ACC112 (cell line): ENCODE data around the gene TCHH.

Experiments used
- H2AFZ ChIP-seq: fragments of 200-600 bp; sonication (generic); one replicate; pipeline ENCODE4 v1.6.0; 2017; ENCODE audit warnings: antibody characterized with exemption, low read length; ENCODE audit not compliant: unreplicated experiment
- H3K27ac ChIP-seq: fragments of 200-600 bp; sonication (generic); 2 replicates; pipeline ENCODE4 v1.5.1; 2014; ENCODE audit warnings: low read depth, mild to moderate bottlenecking, antibody characterized with exemption, low read length, moderate library complexity
- H3K27me3 ChIP-seq: fragments of 200-600 bp; sonication (generic); 2 replicates; pipeline ENCODE4 v1.6.1; 2014; ENCODE audit warnings: mild to moderate bottlenecking, antibody characterized with exemption, low read length, moderate library complexity, mixed read lengths; ENCODE audit not compliant: insufficient read depth
- H3K36me3 ChIP-seq: fragments of 200-600 bp; sonication (generic); 2 replicates; pipeline ENCODE4 v1.6.1; 2016; ENCODE audit warnings: mild to moderate bottlenecking, antibody characterized with exemption, low read length, moderate library complexity, mixed read lengths; ENCODE audit not compliant: insufficient read depth
- H3K4me1 ChIP-seq: fragments of 200-600 bp; sonication (generic); one replicate; pipeline ENCODE4 v1.6.1; 2016; ENCODE audit warnings: low read length, mixed read lengths; ENCODE audit not compliant: insufficient read depth, unreplicated experiment, control insufficient read depth
- H3K4me3 ChIP-seq: fragments of 200-600 bp; sonication (generic); 2 replicates; pipeline ENCODE4 v1.5.1; 2014; ENCODE audit warnings: mild to moderate bottlenecking, low read depth, low read length
- H3K79me2 ChIP-seq: fragments of 200-600 bp; sonication (generic); one replicate; pipeline ENCODE4 v1.6.0; 2016; ENCODE audit warnings: low read length; ENCODE audit not compliant: control insufficient read depth, unreplicated experiment, insufficient read depth

Gene TCHH, protein sequence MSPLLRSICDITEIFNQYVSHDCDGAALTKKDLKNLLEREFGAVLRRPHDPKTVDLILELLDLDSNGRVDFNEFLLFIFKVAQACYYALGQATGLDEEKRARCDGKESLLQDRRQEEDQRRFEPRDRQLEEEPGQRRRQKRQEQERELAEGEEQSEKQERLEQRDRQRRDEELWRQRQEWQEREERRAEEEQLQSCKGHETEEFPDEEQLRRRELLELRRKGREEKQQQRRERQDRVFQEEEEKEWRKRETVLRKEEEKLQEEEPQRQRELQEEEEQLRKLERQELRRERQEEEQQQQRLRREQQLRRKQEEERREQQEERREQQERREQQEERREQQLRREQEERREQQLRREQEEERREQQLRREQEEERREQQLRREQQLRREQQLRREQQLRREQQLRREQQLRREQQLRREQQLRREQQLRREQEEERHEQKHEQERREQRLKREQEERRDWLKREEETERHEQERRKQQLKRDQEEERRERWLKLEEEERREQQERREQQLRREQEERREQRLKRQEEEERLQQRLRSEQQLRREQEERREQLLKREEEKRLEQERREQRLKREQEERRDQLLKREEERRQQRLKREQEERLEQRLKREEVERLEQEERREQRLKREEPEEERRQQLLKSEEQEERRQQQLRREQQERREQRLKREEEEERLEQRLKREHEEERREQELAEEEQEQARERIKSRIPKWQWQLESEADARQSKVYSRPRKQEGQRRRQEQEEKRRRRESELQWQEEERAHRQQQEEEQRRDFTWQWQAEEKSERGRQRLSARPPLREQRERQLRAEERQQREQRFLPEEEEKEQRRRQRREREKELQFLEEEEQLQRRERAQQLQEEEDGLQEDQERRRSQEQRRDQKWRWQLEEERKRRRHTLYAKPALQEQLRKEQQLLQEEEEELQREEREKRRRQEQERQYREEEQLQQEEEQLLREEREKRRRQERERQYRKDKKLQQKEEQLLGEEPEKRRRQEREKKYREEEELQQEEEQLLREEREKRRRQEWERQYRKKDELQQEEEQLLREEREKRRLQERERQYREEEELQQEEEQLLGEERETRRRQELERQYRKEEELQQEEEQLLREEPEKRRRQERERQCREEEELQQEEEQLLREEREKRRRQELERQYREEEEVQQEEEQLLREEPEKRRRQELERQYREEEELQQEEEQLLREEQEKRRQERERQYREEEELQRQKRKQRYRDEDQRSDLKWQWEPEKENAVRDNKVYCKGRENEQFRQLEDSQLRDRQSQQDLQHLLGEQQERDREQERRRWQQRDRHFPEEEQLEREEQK (N-terminal part only)

DNA sequence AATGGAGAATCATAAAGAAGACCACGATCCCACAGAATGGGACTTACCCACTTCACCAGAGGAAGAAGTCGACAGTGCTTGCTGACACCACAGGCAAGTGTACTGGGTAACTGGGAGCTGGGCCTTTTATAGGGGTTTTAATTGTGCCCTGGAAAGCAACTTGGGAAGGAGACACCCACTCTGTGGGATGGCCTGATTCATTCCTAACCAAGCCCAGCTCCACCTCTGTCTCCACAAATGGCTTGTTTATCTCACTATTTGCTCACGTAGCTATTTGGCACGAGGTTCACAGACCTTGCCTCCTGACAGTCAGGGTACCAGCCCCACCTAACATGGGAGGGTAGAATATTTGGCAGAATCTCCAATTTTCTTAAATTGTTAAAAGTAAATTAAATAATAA is at the start of gene TCHH:
Gene TCHH (minus strand): TSS at position 101 of the 400 bp plus-strand sequence. CDS start 1,364 bp downstream, outside the sequence.
- Histone ChIP-seq H3K4me3 (no peak within 1 kb of the TSS), H3K79me2 (no peaks in the 10 kb centered on the region), H2AFZ (no peak within 1 kb of the TSS), H3K27ac (no peak within 1 kb of the TSS), H3K27me3 (peaks cover 84% of the 10 kb centered on the region), H3K36me3 (no peaks in the 10 kb centered on the region), H3K4me1 (peaks cover 4% of the 10 kb centered on the region)

DNA sequence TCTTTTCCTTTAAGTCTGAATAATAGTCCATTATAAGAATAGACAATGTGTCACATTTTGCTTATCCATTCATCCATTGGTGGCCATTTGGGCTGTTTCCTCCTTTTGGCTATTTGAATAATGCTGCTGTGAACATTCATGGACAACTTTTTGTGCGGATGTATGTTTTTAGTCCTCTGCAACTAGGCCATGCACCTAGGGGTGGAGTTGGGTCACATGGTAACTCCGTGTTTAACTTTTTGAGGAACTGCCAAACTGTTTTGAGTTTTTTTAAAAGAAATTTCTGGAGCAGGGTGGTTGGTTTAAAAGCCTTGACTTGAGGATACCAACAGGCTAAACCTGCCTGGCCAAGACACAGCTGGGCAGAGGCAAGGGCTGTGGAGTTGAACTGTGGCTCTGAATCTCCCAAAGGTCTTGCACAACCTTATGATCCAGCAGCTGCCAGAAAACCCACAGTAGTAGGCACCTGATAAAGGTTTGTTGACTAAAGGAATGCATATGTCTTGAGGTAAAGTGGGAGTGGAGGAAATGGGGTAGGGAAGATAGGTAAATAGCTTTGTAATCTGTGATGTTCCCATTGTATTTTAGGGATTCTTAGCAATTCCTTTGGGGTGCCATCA is 49.4 kb upstream of the TCHH start:
- Histone ChIP-seq H3K27me3 (no peaks in the 10 kb centered on the region), H3K79me2 (no peaks in the 10 kb centered on the region), H3K4me1 (peaks cover 54% of the 10 kb centered on the region), H2AFZ (no peak overlapping the region), H3K27ac (no peak overlapping the region), H3K36me3 (no peaks in the 10 kb centered on the region), H3K4me3 (no peak overlapping the region)

DNA sequence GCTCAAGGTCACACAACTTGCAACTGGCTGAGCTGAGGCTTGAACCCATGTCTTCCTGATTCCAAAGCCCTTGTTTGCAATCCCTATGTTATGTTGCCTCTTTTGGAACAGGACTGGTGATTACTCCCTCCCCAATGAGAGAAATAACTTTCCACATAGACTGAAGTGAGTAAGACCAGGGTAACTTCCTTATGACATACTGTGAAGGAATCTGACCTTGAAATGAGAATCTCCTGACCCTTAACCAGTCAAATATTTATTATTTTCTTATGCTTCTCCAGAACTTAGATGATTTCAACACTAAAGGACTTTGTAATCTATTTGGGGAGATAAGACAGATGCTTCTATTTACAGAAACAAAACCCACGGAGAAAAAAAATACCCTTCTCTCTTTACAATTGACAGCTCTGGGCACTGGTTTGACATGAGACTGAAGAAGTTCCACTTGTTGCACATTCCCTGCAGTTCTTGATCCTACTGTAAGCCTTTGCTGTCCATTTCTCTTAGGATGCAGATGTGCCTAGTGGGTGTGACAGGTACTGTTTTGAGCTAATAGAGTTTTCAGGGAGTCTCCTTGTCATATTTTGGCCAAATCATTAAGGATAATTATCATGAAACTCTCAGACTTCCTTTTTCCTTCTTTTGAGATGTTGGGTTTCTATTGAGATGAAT is 47.7 kb upstream of the TCHH start:
- H3K4me1 ChIP-seq, result peaks cover 49% of the 10 kb centered on the region
- no peaks in the 10 kb centered on the region for H3K36me3 ChIP-seq
- H3K27ac ChIP-seq, result peak overlapping the region; percentile 66
- no peak overlapping the region for H2AFZ ChIP-seq
- no peaks in the 10 kb centered on the region for H3K79me2 ChIP-seq
- H3K4me3 ChIP-seq, result no peak overlapping the region
- H3K27me3 ChIP-seq, result no peaks in the 10 kb centered on the region

DNA sequence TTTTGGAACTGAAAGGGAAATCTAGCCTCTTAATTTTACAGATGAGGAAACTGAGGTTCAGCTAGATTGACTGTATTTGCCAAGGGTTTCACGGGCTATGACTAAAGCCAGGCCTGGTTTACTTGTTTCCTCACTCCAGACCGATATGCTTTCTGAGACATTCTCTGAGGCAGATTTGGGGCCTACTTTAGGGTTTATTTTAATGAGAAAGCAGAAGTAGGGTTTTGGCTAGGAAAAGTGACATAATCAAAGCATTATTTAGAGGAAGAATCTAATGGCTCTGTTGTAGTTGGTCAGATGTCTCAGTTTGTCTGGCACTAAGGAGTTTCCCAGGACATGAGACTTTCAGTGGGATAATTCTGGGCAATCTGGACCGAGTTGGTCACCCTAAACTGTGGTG is 45.3 kb upstream of the TCHH start:
- H3K4me1 ChIP-seq, result peaks cover 36% of the 10 kb centered on the region

DNA sequence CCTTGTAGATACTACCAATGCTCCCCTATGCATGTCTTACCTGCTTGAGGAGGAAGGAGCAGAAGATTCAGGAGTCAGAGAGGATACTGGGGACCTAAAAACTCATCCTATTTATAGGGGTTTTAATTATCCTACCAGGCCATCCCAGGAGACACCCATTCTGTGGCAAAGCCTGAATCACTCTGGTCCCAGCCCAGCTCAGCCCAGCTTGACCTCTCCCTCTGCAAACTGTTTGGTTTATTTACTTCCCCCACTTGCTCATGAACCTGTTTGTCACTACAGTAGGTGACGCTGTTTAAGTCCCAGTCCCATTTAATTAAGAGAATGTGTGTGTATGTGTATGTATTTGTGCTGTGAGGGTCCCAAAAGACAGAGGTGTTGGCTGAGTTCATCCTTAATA is 43.9 kb upstream of the TCHH start, which contains the start of gene RPTN:
Gene RPTN (minus strand): TSS at position 85 of the 400 bp plus-strand sequence. CDS start 1,339 bp downstream, outside the sequence.
- Histone ChIP-seq H3K27ac (no peak within 1 kb of the TSS), H3K36me3 (no peaks in the 10 kb centered on the region), H2AFZ (no peak within 1 kb of the TSS), H3K4me3 (no peak within 1 kb of the TSS), H3K27me3 (no peaks in the 10 kb centered on the region), H3K4me1 (peaks cover 29% of the 10 kb centered on the region), H3K79me2 (no peaks in the 10 kb centered on the region)

More for the DNA sequence above, 45.3 kb upstream of the TCHH start:
- no peak overlapping the region for H3K27ac ChIP-seq
- H3K27me3 ChIP-seq, result no peaks in the 10 kb centered on the region
- no peaks in the 10 kb centered on the region for H3K36me3 ChIP-seq
- no peaks in the 10 kb centered on the region for H3K79me2 ChIP-seq
- H2AFZ ChIP-seq, result no peak overlapping the region
- H3K4me3 ChIP-seq, result no peak overlapping the region

DNA sequence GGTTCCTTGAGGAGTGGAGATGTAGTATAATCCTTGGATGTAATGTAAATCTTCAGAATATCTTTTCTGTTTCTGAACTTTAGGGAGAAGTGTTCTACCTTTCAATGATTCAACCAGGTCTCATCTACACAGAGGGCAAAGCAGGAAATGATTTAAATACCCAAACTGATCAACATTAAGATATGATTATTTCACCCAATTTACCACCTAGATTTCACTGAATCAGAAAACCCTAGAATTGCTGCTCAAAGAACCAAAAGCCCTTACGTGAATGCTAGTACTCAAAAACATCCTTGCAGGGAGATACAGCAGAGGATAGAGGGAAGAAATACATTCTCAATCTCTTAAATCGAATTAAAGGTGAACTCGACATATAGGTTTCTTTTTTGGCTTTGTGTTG is 38.8 kb upstream of the TCHH start:
- Histone ChIP-seq H3K4me3 (no peak overlapping the region), H3K4me1 (peaks cover 1% of the 10 kb centered on the region), H3K27me3 (no peaks in the 10 kb centered on the region), H3K27ac (no peak overlapping the region), H3K79me2 (no peaks in the 10 kb centered on the region), H2AFZ (no peak overlapping the region), H3K36me3 (no peaks in the 10 kb centered on the region)

DNA sequence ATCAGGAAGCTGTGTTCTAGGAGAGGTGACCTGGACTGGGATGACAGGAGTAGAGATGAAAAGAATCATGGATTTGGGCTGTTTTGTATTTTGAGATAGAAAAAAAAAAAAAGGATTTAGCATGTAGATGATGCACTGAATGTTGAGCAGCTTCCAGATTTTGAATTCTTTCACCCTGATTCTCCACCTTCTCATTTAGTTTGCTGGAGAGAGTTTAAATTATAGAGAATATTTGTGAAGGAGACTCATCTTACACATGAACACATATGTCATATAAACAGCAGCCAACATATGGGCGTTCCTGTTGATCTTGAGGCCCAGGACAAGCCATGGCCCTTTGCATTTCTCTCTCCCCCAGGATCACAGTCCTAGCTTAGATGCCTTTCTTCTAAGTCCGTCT is 36.4 kb upstream of the TCHH start:
- H3K27ac ChIP-seq, result no peak overlapping the region
- H3K79me2 ChIP-seq, result no peaks in the 10 kb centered on the region
- no peak overlapping the region for H3K4me3 ChIP-seq
- no peak overlapping the region for H2AFZ ChIP-seq
- no peaks in the 10 kb centered on the region for H3K36me3 ChIP-seq
- no peaks in the 10 kb centered on the region for H3K4me1 ChIP-seq
- no peaks in the 10 kb centered on the region for H3K27me3 ChIP-seq

DNA sequence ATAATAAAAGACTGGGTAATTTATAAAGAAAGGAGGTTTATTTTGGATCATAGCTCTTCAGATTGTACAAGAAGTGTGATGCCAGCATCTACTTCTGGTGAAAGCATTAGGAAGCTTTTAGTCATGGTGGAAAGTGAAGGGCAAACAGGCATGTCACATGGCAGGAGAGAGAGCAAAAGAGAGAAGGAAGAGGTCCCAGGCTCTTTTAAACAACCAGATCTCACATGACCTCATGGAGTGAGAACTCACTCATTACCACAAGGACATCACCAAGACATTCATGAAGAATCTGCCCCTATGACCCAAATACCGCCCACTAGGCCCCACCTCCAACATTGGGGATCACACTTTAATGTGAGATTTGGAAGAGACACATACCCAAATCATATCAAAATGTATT is 33.7 kb upstream of the TCHH start:
- Histone ChIP-seq H3K36me3 (no peaks in the 10 kb centered on the region), H3K27me3 (no peaks in the 10 kb centered on the region), H3K4me1 (no peaks in the 10 kb centered on the region), H3K27ac (no peak overlapping the region), H3K79me2 (no peaks in the 10 kb centered on the region), H3K4me3 (no peak overlapping the region), H2AFZ (no peak overlapping the region)

DNA sequence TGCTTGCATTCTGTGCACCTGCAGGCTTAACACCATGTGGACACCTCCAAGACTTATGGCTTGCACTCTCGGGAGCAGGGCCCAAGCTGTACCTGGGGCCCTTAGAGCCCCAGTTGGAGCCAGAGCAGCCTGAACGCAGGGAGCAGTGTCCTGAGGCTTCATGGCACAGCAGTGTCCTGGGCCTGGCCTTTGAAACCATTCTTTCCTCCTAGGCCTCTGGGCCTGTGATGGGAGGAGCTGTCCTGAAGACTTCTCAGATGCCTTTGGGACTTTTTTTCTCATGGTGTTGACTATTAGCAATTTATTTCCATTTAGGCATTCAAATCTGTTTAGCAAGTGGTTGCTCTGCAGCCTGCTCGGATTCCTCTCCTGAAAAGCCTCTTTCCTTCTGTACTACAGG is 32.8 kb upstream of the TCHH start:
- peaks cover 8% of the 10 kb centered on the region for H3K4me1 ChIP-seq
- no peak overlapping the region for H3K4me3 ChIP-seq
- H2AFZ ChIP-seq, result no peak overlapping the region
- no peaks in the 10 kb centered on the region for H3K27me3 ChIP-seq
- no peak overlapping the region for H3K27ac ChIP-seq
- no peaks in the 10 kb centered on the region for H3K79me2 ChIP-seq
- no peaks in the 10 kb centered on the region for H3K36me3 ChIP-seq
